ENCODE measurements around the gene NMNAT2. TPM values are rescaled to one million over a fixed set of nuclear protein-coding genes. Genes with fewer than 3 reads are reported as not detected.

The NMNAT2 gene
- total and polyA plus RNA-seq, 3 donors from 2014 or later, result 23.6 to 52.0 (median 45.7) TPM

GRCh38 chr1:183330335-183330734 is 87.8 kb downstream of the NMNAT2 start:
- no peak for DNase-seq
- WGBS, 2 donors, result 80 to 85% methylated on average over 4 of the region's 4 CpGs
- TF ChIP-seq CTCF (IDR thresholded peaks at IDR 0.05) (no peak), POLR2A (IDR thresholded peaks at IDR 0.05) (no peak)
- Histone ChIP-seq H3K27ac (no peak overlapping the region), H3K36me3 (ENCODE audit: low read depth, missing control alignments) (no peaks in the 10 kb centered on the region), H3K27me3 (no peaks in the 10 kb centered on the region), H3K4me1 (peaks cover 26% of the 10 kb centered on the region), H3K4me3 (no peak overlapping the region), H3K9me3 (no peaks in the 10 kb centered on the region)
- intact Hi-C loops (cut with DNase I; ENCODE audit: low total_unique reads), result no loop called here

- Histone ChIP-seq H3K27me3 (no peaks in the 10 kb centered on the region), H3K4me3 (no peak overlapping the region), H3K27ac (no peak overlapping the region), H3K4me1 (peaks cover 26% of the 10 kb centered on the region), H3K9me3 (no peaks in the 10 kb centered on the region), H3K36me3 (ENCODE audit: low read depth, missing control alignments) (no peaks in the 10 kb centered on the region)
- intact Hi-C loops (cut with DNase I; ENCODE audit: low total_unique reads), result no loop called here
- no peak for DNase-seq
- TF ChIP-seq POLR2A (IDR thresholded peaks at IDR 0.05) (no peak), CTCF (IDR thresholded peaks at IDR 0.05) (no peak)
- WGBS, 2 donors, result 67 to 100% methylated on average over 1 of the region's 1 CpG
These were observed 89.8 kb downstream of the NMNAT2 start for GRCh38 chr1:183328371-183328770.

- Histone ChIP-seq H3K27ac (no peak overlapping the region), H3K9me3 (no peaks in the 10 kb centered on the region), H3K4me3 (no peak overlapping the region), H3K4me1 (peaks cover 26% of the 10 kb centered on the region), H3K36me3 (ENCODE audit: low read depth, missing control alignments) (no peaks in the 10 kb centered on the region), H3K27me3 (no peaks in the 10 kb centered on the region)
- TF ChIP-seq CTCF (IDR thresholded peaks at IDR 0.05), result no peak
- no peak for TF ChIP-seq POLR2A (IDR thresholded peaks at IDR 0.05)
- intact Hi-C loops (cut with DNase I; ENCODE audit: low total_unique reads), result no loop called here
- DNase-seq, result no peak
- WGBS, 2 donors, result 59 to 67% methylated on average over 10 to 11 of the region's 11 CpGs
These were observed 90.5 kb downstream of the NMNAT2 start for GRCh38 chr1:183327434-183328290.

GRCh38 chr1:183323849-183324683 is 94.1 kb downstream of the NMNAT2 start:
- no peaks in the 10 kb centered on the region for H3K36me3 ChIP-seq (ENCODE audit: low read depth, missing control alignments)
- no peak for DNase-seq
- peaks cover 7% of the 10 kb centered on the region for H3K4me1 ChIP-seq
- no peak overlapping the region for H3K4me3 ChIP-seq
- no peak overlapping the region for H3K27ac ChIP-seq
- no peaks in the 10 kb centered on the region for H3K9me3 ChIP-seq
- TF ChIP-seq POLR2A (IDR thresholded peaks at IDR 0.05), result no peak
- no peak for TF ChIP-seq CTCF (IDR thresholded peaks at IDR 0.05)
- 90 to 92% methylated on average over 7 of the region's 7 CpGs for WGBS, 2 donors
- no peaks in the 10 kb centered on the region for H3K27me3 ChIP-seq
- intact Hi-C loops (cut with DNase I; ENCODE audit: low total_unique reads), result no loop called here

Data from testis (tissue), 3 donors.